GM12873 (cell line): Measurements from ENCODE around the gene LSP1.

Source experiments
- CTCF ChIP-seq: IDR thresholded peaks from 2 replicates; pipeline ENCODE4 v1.5.1; 2012; ENCODE audit warnings: low read depth, mild to moderate bottlenecking, moderate library complexity, low read length, control low read depth; ENCODE audit not compliant: insufficient read depth; ENCODE audit errors: missing control alignments

The LSP1 gene, protein sequence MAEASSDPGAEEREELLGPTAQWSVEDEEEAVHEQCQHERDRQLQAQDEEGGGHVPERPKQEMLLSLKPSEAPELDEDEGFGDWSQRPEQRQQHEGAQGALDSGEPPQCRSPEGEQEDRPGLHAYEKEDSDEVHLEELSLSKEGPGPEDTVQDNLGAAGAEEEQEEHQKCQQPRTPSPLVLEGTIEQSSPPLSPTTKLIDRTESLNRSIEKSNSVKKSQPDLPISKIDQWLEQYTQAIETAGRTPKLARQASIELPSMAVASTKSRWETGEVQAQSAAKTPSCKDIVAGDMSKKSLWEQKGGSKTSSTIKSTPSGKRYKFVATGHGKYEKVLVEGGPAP

DNA sequence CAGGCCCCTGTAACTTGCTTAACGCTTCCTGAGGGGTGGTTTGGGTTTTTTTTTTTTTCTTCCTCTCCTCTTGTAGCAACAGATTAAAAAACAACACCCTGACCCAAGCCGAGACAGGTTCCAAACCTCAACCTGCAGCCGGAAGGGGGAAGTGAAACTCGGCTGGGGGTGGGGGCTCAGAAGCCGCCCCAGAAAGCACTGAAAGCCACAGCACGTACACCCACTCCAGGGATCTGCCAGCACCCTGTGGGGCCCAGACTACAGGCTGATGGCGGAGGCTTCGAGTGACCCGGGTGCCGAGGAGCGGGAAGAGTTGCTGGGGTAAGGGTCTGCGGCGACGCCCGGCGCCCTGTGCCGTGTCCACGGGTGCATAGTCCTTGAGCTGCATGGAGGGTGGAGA, at the start of gene LSP1:
LSP1 (plus strand) TSS at position 208 of the 400 bp plus-strand sequence; CDS start at position 269, 61 bp downstream.
- no peak for TF ChIP-seq CTCF

DNA sequence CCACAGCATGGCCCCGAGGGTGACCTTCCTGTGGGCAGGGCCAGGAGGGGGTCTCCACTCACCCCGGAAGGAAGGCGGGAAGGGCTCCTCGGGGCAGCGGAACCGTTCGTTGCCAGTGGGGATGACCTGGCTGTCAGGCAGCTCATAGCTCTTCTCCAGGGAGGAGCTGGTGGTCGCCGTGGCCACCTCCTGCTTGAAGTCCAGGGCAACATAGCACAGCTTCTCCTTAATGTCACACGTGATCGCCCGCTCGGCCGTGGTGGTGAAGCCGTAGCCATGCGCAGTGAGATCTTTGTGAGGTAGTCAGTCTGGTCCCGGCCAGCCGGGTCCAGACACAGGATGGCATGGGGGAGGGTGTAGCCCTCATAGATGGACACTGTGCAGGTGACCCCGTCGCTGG, 49.6 kb upstream of the LSP1 start:
- no peak for TF ChIP-seq CTCF

- TF ChIP-seq CTCF, result no peak
Observed at GRCh38 chr11:1805525-1805924, 47.4 kb upstream of the LSP1 start.

- no peak for TF ChIP-seq CTCF
Observed at GRCh38 chr11:1807264-1807995, 45.5 kb upstream of the LSP1 start.

GRCh38 chr11:1810761-1811160, 42.1 kb upstream of the LSP1 start:
- TF ChIP-seq CTCF, result no peak

GRCh38 chr11:1812274-1812673, 40.6 kb upstream of the LSP1 start:
- no peak for TF ChIP-seq CTCF

- TF ChIP-seq CTCF, result no peak
Observed at GRCh38 chr11:1812801-1813200, 40.1 kb upstream of the LSP1 start.
